Lung (tissue), 12 donors: Measurements from ENCODE around the gene CCDC57. TPM values are rescaled to one million over a fixed set of nuclear protein-coding genes. Genes with fewer than 3 reads are reported as not detected.
A peak's percentile ranks its signal among the peaks of the same experiment; 100 is the strongest.
"Not testable (repeated sequence)": the region's sequence is repeated elsewhere in the genome, so short reads cannot be mapped to it uniquely, and the experiment has no call there.

ENCODE experiments used
- ATAC-seq: fragments of 200-7000 bp; cut with Tn5 transposase; one replicate; pipeline ENCODE4 v1.9.1; 2020; ENCODE audit warnings: moderate number of reproducible peaks; ENCODE audit not compliant: insufficient read depth, low FRiP score
- DNase-seq, 3 donors: peaks; one replicate each; pipeline ENCODE4 v3.0.0-alpha.2; 2013 to 2017
- H3K27ac ChIP-seq, 2 donors: one replicate each; pipeline ENCODE4 v1.5.1; 2013; ENCODE audit warnings: mild to moderate bottlenecking in 2 of 2, moderate library complexity in 2 of 2, control low read depth in 1 of 2, inconsistent platforms in 1 of 2, low read depth in 1 of 2, low read length in 1 of 2
- H3K27me3 ChIP-seq, 3 donors: one replicate each; pipeline ENCODE4 v1.5.1; 2013; ENCODE audit warnings: low read length in 2 of 3; ENCODE audit not compliant: control insufficient read depth in 3 of 3, insufficient read depth in 3 of 3
- H3K36me3 ChIP-seq, 4 donors: one replicate each; pipeline ENCODE4 v1.5.1; 2013; ENCODE audit warnings: low read length in 4 of 4, mild to moderate bottlenecking in 1 of 4, moderate library complexity in 1 of 4; ENCODE audit not compliant: control insufficient read depth in 4 of 4, insufficient read depth in 4 of 4
- H3K4me1 ChIP-seq, 5 donors: one replicate each; pipeline ENCODE4 v1.5.1; 2013; ENCODE audit warnings: low read length in 5 of 5, mild to moderate bottlenecking in 2 of 5, moderate library complexity in 1 of 5; ENCODE audit not compliant: control insufficient read depth in 5 of 5, insufficient read depth in 5 of 5
- H3K4me3 ChIP-seq: one replicate; pipeline ENCODE4 v1.5.1; 2013; ENCODE audit warnings: mild to moderate bottlenecking, control low read depth, moderate library complexity
- H3K9ac ChIP-seq, 2 donors: one replicate each; pipeline ENCODE4 v1.5.1; 2013; ENCODE audit warnings: low read length in 2 of 2, control low read depth in 1 of 2; ENCODE audit not compliant: insufficient read depth in 1 of 2
- H3K9me3 ChIP-seq, 4 donors: one replicate each; pipeline ENCODE4 v1.5.1; 2013; ENCODE audit warnings: low read length in 3 of 4, mild to moderate bottlenecking in 1 of 4, moderate library complexity in 1 of 4; ENCODE audit not compliant: control insufficient read depth in 4 of 4, insufficient read depth in 3 of 4
- CTCF ChIP-seq: IDR thresholded peaks from 2 replicates; pipeline ENCODE4 v1.5.1; 2012; ENCODE audit warnings: mild to moderate bottlenecking; ENCODE audit errors: control extremely low read depth, extremely low read depth
- WGBS, 2 donors: extraction: QIAGEN DNeasy Blood & Tissue Kit; methylation state at CpG; one replicate each; pipeline ENCODE4 v1.1.7; 2013; 5-methylcytosine and 5-hydroxymethylcytosine counted together
- polyA plus RNA-seq, 2 donors: library from polyadenylated mRNA; stranded (reverse); fragments of 200-250 nt; gene quantifications; one replicate each; pipeline ENCODE4 v1.2.1, GENCODE V29; 2013
- total RNA-seq, 2 donors: library from RNA; depleted of rRNA in 1 of 2; stranded (reverse); fragments of >200 nt in 1 of 2; gene quantifications; one replicate each; pipeline ENCODE4 v1.2.1, GENCODE V29; 2014 to 2021
- donor health status: control.
- donor health status: control.
- donor health status: Bipolar disorder and iron deficiency.
- donor health status: healthy.
- donor health status: DM: yes; HTN: yes; CAD: no.

CCDC57 gene
- total and polyA plus RNA-seq, 4 donors: 33.2 to 128 (median 74.9) TPM

GRCh38 chr17:82146663-82147654, 65.7 kb downstream of the CCDC57 start:
- WGBS, 2 donors: 87 to 90% methylated on average over 18 of the region's 18 CpGs
- H3K9ac ChIP-seq: no peak overlapping the region
- H3K4me1 ChIP-seq: peaks cover 0 to 3% (median 0%) of the 10 kb centered on the region in 5 donors
- ATAC-seq (no peak), DNase-seq (no peak)
- H3K9me3 ChIP-seq: no peaks in the 10 kb centered on the region
- H3K27ac ChIP-seq: no peak overlapping the region
- no peak overlapping the region for H3K4me3 ChIP-seq
- TF ChIP-seq CTCF: no peak
- peaks cover 0 to 6% (median under 1%) of the 10 kb centered on the region in 4 donors for H3K36me3 ChIP-seq
- H3K27me3 ChIP-seq: no peaks in the 10 kb centered on the region

- ATAC-seq (no peak), DNase-seq (peak in 1 of 3 donors; percentile 7)
- no peak overlapping the region for H3K27ac ChIP-seq
- H3K9me3 ChIP-seq: no peaks in the 10 kb centered on the region
- H3K4me1 ChIP-seq: peaks cover 0 to 3% (median 0%) of the 10 kb centered on the region in 5 donors
- H3K9ac ChIP-seq: no peak overlapping the region
- H3K27me3 ChIP-seq: no peaks in the 10 kb centered on the region
- WGBS, 2 donors: 90 to 94% methylated on average over 13 of the region's 13 CpGs
- no peak overlapping the region for H3K4me3 ChIP-seq
- TF ChIP-seq CTCF: no peak
- peaks cover 0 to 6% (median under 1%) of the 10 kb centered on the region in 4 donors for H3K36me3 ChIP-seq
Measured at GRCh38 chr17:82145550-82146155, 67.0 kb downstream of the CCDC57 start.

- Histone ChIP-seq H3K4me3 (no peak overlapping the region), H3K9me3 (no peaks in the 10 kb centered on the region), H3K4me1 (peaks cover 0 to 3% (median 0%) of the 10 kb centered on the region in 5 donors), H3K9ac (no peak overlapping the region), H3K27ac (no peak overlapping the region), H3K27me3 (no peaks in the 10 kb centered on the region), H3K36me3 (no peaks in the 10 kb centered on the region)
- 90 to 95% methylated on average over 8 of the region's 8 CpGs for WGBS, 2 donors
- no peak for TF ChIP-seq CTCF
- no peak for DNase-seq
- ATAC-seq: no peak
Measured at GRCh38 chr17:82143333-82143732, 69.3 kb downstream of the CCDC57 start.

GRCh38 chr17:82139961-82140360, 72.7 kb downstream of the CCDC57 start:
- not testable (repeated sequence) for H3K4me1 ChIP-seq, H3K4me3 ChIP-seq, H3K9ac ChIP-seq, H3K27ac ChIP-seq, H3K27me3 ChIP-seq, ATAC-seq, H3K36me3 ChIP-seq, DNase-seq, H3K9me3 ChIP-seq
- WGBS, 2 donors: 91 to 93% methylated on average over 10 of the region's 10 CpGs
